Breast epithelium (tissue), 3 donors: Measurements from ENCODE around the gene DNAJC6.

Source experiments
- POLR2A ChIP-seq: fragments of 450-650 bp; IDR thresholded peaks from one replicate; pipeline ENCODE4 v1.6.1; 2016; ENCODE audit warnings: antibody characterized with exemption, mild to moderate bottlenecking, moderate library complexity
- POLR2AphosphoS5 ChIP-seq, 3 donors: sonication (generic); formaldehyde crosslinking; IDR thresholded peaks; one replicate each; pipeline ENCODE4 v1.6.1; 2017; ENCODE audit warnings: antibody characterized with exemption in 3 of 3
- TF ChIP-seq, protein P1 (sequence below), 3 donors: fragments of 450-650 bp; IDR thresholded peaks; one replicate each; pipeline ENCODE4 v1.5.1; 2016 to 2017; ENCODE audit warnings: antibody characterized with exemption in 3 of 3, mild to moderate bottlenecking in 3 of 3, moderate library complexity in 3 of 3

DNA sequence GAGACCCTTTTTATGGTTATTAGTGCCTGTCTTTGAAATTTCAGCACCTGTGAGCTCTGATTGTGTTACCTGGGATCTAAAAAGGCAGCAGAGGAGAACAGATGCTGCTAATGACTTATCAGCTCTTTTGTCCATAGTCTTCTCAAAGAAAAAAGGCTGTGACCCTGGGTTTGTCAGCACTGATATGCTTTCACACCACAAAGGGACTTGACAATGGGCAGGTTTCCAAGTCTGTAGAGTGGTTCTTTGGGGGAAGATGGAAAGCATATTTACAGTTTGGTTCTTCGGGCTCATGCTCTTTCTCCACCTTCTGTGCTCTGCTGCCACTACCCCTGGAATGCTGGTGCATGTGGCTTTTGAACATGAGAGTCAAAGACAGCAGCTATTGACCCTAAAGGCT is 32.0 kb downstream of the DNAJC6 start:
- TF ChIP-seq POLR2A (no peak), POLR2AphosphoS5 (IDR thresholded peaks at IDR 0.05) (no peak)
- TF ChIP-seq, protein P1, sequence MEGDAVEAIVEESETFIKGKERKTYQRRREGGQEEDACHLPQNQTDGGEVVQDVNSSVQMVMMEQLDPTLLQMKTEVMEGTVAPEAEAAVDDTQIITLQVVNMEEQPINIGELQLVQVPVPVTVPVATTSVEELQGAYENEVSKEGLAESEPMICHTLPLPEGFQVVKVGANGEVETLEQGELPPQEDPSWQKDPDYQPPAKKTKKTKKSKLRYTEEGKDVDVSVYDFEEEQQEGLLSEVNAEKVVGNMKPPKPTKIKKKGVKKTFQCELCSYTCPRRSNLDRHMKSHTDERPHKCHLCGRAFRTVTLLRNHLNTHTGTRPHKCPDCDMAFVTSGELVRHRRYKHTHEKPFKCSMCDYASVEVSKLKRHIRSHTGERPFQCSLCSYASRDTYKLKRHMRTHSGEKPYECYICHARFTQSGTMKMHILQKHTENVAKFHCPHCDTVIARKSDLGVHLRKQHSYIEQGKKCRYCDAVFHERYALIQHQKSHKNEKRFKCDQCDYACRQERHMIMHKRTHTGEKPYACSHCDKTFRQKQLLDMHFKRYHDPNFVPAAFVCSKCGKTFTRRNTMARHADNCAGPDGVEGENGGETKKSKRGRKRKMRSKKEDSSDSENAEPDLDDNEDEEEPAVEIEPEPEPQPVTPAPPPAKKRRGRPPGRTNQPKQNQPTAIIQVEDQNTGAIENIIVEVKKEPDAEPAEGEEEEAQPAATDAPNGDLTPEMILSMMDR (IDR thresholded peaks at IDR 0.05): no peak
